HepG2 (cell line): Measurements from ENCODE around the gene TM2D3. TPM values are rescaled to one million over a fixed set of nuclear protein-coding genes. Genes with fewer than 3 reads are reported as not detected.

ENCODE experiments used
- ATAC-seq: fragments of 200-7000 bp; cut with Tn5 transposase; 3 replicates; pipeline ENCODE4 v1.9.1; 2020; ENCODE audit warnings: mild to moderate bottlenecking, moderate library complexity
- BruUV-seq: library from RNA; stranded (reverse); fragments of 400-500 nt; replicated peaks from 2 replicates; lab custom pipeline; 2021; lab: Mats Ljungman, UMichigan
- CTCF ChIA-PET: fragments of 300-600 bp; formaldehyde crosslinking; extraction: SDS; loops from one replicate; lab custom pipeline; 2021; ENCODE audit warnings: low total read pairs, inconsistent platforms, low intra/inter-chr PET ratio; lab: Yijun Ruan, JAX
- POLR2A ChIA-PET: fragments of 350-600 bp; sonication (Branson Sonifier 250); formaldehyde crosslinking; loops from one replicate; lab custom pipeline; 2020; ENCODE audit warnings: antibody characterized with exemption, inconsistent platforms; lab: Yijun Ruan, JAX
- DNase-seq: peaks from one replicate; pipeline ENCODE4 v3.0.0-alpha.2; 2015; ENCODE audit warnings: low spot score
- FAIRE-seq: peaks from 3 replicates; lab custom pipeline; 2011; peaks lifted over from hg19 to GRCh38; lab: Jason Lieb, UNC
- H2AFZ ChIP-seq: one replicate; pipeline ENCODE4 v1.6.1; 2011; ENCODE audit warnings: low read length, inconsistent platforms
- H3K27ac ChIP-seq: fragments of 300-600 bp; 3 replicates; pipeline ENCODE4 v1.8.0; 2011; ENCODE audit warnings: mixed run types, mild to moderate bottlenecking, mixed read lengths, low read length, inconsistent platforms; ENCODE audit not compliant: insufficient read depth; ENCODE audit errors: extremely low read length
- H3K27me3 ChIP-seq, 2 experiments: fragments of 200-600 bp in 1 of 2; 2 replicates in 1 of 2; 3 replicates in 1 of 2; pipeline versions ENCODE4 v1.6.0 to v1.8.0; 2011; ENCODE audit warnings: low read length in 2 of 2, mild to moderate bottlenecking in 2 of 2, moderate library complexity in 2 of 2, inconsistent platforms in 1 of 2; ENCODE audit not compliant: insufficient read depth in 2 of 2, control insufficient read depth in 1 of 2
- H3K36me3 ChIP-seq, 2 experiments: fragments of 200-600 bp in 1 of 2; replicated peaks in 1 of 2; 2 replicates in 1 of 2; 3 replicates in 1 of 2; pipeline versions ENCODE4 v1.5.1 to v1.8.0; 2011; ENCODE audit warnings: low read length in 2 of 2, inconsistent platforms in 1 of 2; ENCODE audit not compliant: insufficient read depth in 2 of 2, control insufficient read depth in 1 of 2
- H3K4me1 ChIP-seq: 2 replicates; pipeline ENCODE4 v1.5.1; 2012; ENCODE audit warnings: low read length, inconsistent platforms; ENCODE audit not compliant: insufficient read depth
- H3K4me2 ChIP-seq: 2 replicates; pipeline ENCODE4 v1.6.0; 2011; ENCODE audit warnings: low read depth, low read length, inconsistent platforms
- H3K4me3 ChIP-seq, 3 experiments: fragments of 200-600 bp in 1 of 3; sonication (generic), shearing (Covaris generic) in 1 of 3; replicated peaks in 1 of 3; 2 replicates each; pipeline ENCODE4 v1.5.1; 2011 to 2016; ENCODE audit warnings: low read length in 3 of 3, inconsistent platforms in 2 of 3, low read depth in 2 of 3, mild to moderate bottlenecking in 2 of 3, control low read depth in 1 of 3, mixed read lengths in 1 of 3; ENCODE audit not compliant: insufficient read depth in 1 of 3
- H3K79me2 ChIP-seq: one replicate; pipeline ENCODE4 v1.6.1; 2011; ENCODE audit warnings: low read length, inconsistent platforms; ENCODE audit not compliant: insufficient read depth
- H3K9ac ChIP-seq: 2 replicates; pipeline ENCODE4 v1.6.0; 2011; ENCODE audit warnings: mild to moderate bottlenecking, low read depth, low read length, inconsistent platforms; ENCODE audit not compliant: insufficient read depth
- H3K9me3 ChIP-seq: 2 replicates; pipeline ENCODE4 v1.5.1; 2012; ENCODE audit warnings: mild to moderate bottlenecking, low read length
- H4K20me1 ChIP-seq: 2 replicates; pipeline ENCODE4 v1.6.0; 2011; ENCODE audit warnings: inconsistent platforms, mild to moderate bottlenecking, low read length, moderate library complexity; ENCODE audit not compliant: insufficient read depth
- CEBPB ChIP-seq: IDR thresholded peaks from 2 replicates; pipeline ENCODE4 v1.6.1; 2011; ENCODE audit warnings: low read depth, low read length, improper control_type of control experiment, borderline replicate concordance
- CEBPG ChIP-seq: IDR thresholded peaks from 2 replicates; pipeline ENCODE4 v1.6.1; 2016
- DNMT3B ChIP-seq: conservative IDR thresholded peaks from 2 replicates; pipeline ENCODE4 v1.6.1; 2016; ENCODE audit warnings: missing biosample characterization, control low read depth
- DPF2 ChIP-seq: sonication (generic); formaldehyde crosslinking; IDR thresholded peaks from 2 replicates; pipeline ENCODE4 v1.4.0; 2020; ENCODE audit warnings: mild to moderate bottlenecking, low read depth, missing genetic modification reagents, borderline replicate concordance
- HOXA7 ChIP-seq: sonication (generic); formaldehyde crosslinking; IDR thresholded peaks from 2 replicates; pipeline ENCODE4 v1.8.1; 2022; ENCODE audit warnings: mild to moderate bottlenecking, missing genetic modification reagents, moderate library complexity
- MBD4 ChIP-seq: IDR thresholded peaks from 2 replicates; pipeline ENCODE4 v1.6.1; 2012; ENCODE audit warnings: low read length, inconsistent platforms, borderline replicate concordance
- NFE2L1 ChIP-seq: sonication (generic); formaldehyde crosslinking; IDR thresholded peaks from 2 replicates; pipeline ENCODE4 v1.4.0; 2020; ENCODE audit warnings: missing genetic modification reagents, mild to moderate bottlenecking, borderline replicate concordance
- NR2F6 ChIP-seq, 2 experiments: IDR thresholded peaks; 2 replicates each; pipeline ENCODE4 v1.6.1; 2016; ENCODE audit warnings: antibody characterized with exemption in 1 of 2, mild to moderate bottlenecking in 1 of 2
- PAWR ChIP-seq: sonication (generic); formaldehyde crosslinking; IDR thresholded peaks from 2 replicates; pipeline ENCODE4 v1.4.0; 2020; ENCODE audit warnings: missing genetic modification reagents, mild to moderate bottlenecking, borderline replicate concordance
- SALL1 ChIP-seq: sonication (generic); formaldehyde crosslinking; IDR thresholded peaks from 2 replicates; pipeline ENCODE4 v1.8.0; 2022; ENCODE audit warnings: mild to moderate bottlenecking, missing genetic modification reagents
- SP5 ChIP-seq: IDR thresholded peaks from 2 replicates; pipeline ENCODE4 v1.6.1; 2016; ENCODE audit warnings: low read depth, borderline replicate concordance
- STAG1 ChIP-seq: sonication (generic); formaldehyde crosslinking; IDR thresholded peaks from 2 replicates; pipeline ENCODE4 v1.4.0; 2020; ENCODE audit warnings: missing genetic modification reagents
- TFAP4 ChIP-seq: sonication (generic); IDR thresholded peaks from 2 replicates; pipeline ENCODE4 v1.6.1; 2016; ENCODE audit warnings: low read depth, borderline replicate concordance
- ZBTB38 ChIP-seq: sonication (generic); formaldehyde crosslinking; IDR thresholded peaks from 2 replicates; pipeline ENCODE4 v1.5.1; 2020; ENCODE audit warnings: mild to moderate bottlenecking, missing genetic modification reagents
- ZNF256 ChIP-seq: sonication (generic); formaldehyde crosslinking; conservative IDR thresholded peaks from 2 replicates; pipeline ENCODE4 v1.4.0; 2020; ENCODE audit warnings: missing genetic modification reagents
- ZNF331 ChIP-seq: sonication (generic); formaldehyde crosslinking; IDR thresholded peaks from 2 replicates; pipeline ENCODE4 v1.4.0; 2020; ENCODE audit warnings: missing genetic modification reagents
- ZNF333 ChIP-seq: sonication (generic); formaldehyde crosslinking; IDR thresholded peaks from 2 replicates; pipeline ENCODE4 v1.4.0; 2020; ENCODE audit warnings: mild to moderate bottlenecking, missing genetic modification reagents, borderline replicate concordance
- ZNF546 ChIP-seq: sonication (generic); formaldehyde crosslinking; conservative IDR thresholded peaks from 2 replicates; pipeline ENCODE4 v1.8.1; 2023; ENCODE audit warnings: mild to moderate bottlenecking, missing genetic modification reagents
- WGBS: methylation state at CpG from one replicate; pipeline ENCODE4 v1.1.6; 2017; ENCODE audit warnings: low lambda C conversion rate; 5-methylcytosine and 5-hydroxymethylcytosine counted together
- in situ Hi-C: cut with HindIII; loops from 2 replicates; pipeline ENCODE4 v1.10.0; 2017; ENCODE audit warnings: low pct_unique_long_range_greater_than_20kb; ENCODE audit not compliant: extremely low pct_ligation_motif_present
- intact Hi-C: fragments of 100-400 bp; cut with micrococcal nuclease; formaldehyde crosslinking; loops from one replicate; pipeline ENCODE4 v1.10.0; 2022; ENCODE audit not compliant: unreplicated experiment
- polyA plus RNA-seq, 8 experiments: library from polyadenylated mRNA; depleted of rRNA in 3 of 8; stranded (reverse) in 7 of 8; unstranded in 1 of 8; fragments of >200 nt; fragmentation: Illumina TruSeq in 4 of 8; extraction: Trizol in 4 of 8; gene quantifications; 2 replicates each; pipeline versions ENCODE4 v1.2.1 to v1.2.3, GENCODE V29; 2011 to 2016; ENCODE audit warnings: low read depth in 4 of 8, missing spikeins in 1 of 8, mixed read lengths in 1 of 8; ENCODE audit not compliant: insufficient read depth in 1 of 8
- total RNA-seq, 5 experiments: library from RNA; depleted of rRNA; stranded (reverse); fragments of >200 nt; fragmentation: Illumina TruSeq; extraction: Trizol; gene quantifications; 2 replicates each; pipeline ENCODE4 v1.2.3, GENCODE V29; 2016; ENCODE audit warnings: low read depth in 1 of 5
- TF ChIP-seq, protein P1 (sequence below), 2 experiments: fragments of 450-650 bp in 1 of 2; sonication (generic) in 1 of 2; formaldehyde crosslinking; IDR thresholded peaks; 2 replicates each; pipeline versions ENCODE4 v1.5.0 to v1.8.0; 2020 to 2022; ENCODE audit warnings: mild to moderate bottlenecking in 1 of 2, missing genetic modification reagents in 1 of 2
- TF ChIP-seq, protein P2 (sequence below): sonication (generic); formaldehyde crosslinking; IDR thresholded peaks from 2 replicates; pipeline ENCODE4 v1.5.0; 2020; ENCODE audit warnings: mild to moderate bottlenecking, missing genetic modification reagents, moderate library complexity
- TF ChIP-seq, protein P3 (sequence below): IDR thresholded peaks from 2 replicates; pipeline ENCODE4 v1.6.1; 2012; ENCODE audit warnings: inconsistent platforms

The TM2D3 gene
- total and polyA plus RNA-seq, 2 of the 13 experiments (the other 11 are each of a cell fraction or from before 2014, with no cell fraction given): 31.1 to 72.7 TPM

DNA sequence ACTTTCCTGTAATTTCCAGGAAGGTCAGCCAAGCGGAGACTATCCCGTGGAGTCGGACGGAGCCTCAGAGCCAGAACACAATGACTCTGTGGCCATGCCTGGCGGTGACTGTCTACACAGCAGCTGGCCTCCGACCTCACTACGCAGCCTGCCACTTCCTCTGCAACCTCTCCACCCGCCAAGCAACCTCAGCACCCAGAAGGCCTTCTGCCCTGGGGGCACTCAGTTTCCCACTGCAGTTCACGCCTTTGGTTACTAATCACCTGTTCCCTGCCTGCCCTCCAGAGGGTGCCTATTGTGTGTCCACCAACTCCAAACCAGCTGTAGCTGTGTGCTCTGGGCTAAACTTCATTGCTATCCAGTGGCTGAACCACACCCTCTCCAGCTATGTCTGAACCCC lies 44.0 kb downstream of the TM2D3 start:
- Histone ChIP-seq H3K27me3 (no peaks in the 10 kb centered on the region; a peak in 1 of 5 replicates), H3K27ac (no peak overlapping the region), H4K20me1 (no peaks in the 10 kb centered on the region), H3K9ac (no peak overlapping the region), H3K4me1 (peaks cover 45% of the 10 kb centered on the region), H3K4me2 (peak overlapping the region; percentile 28), H3K36me3 (peaks cover 0 to 11% of the 10 kb centered on the region in 2 experiments; a peak in 2 of 5 replicates), H3K79me2 (peaks cover 7% of the 10 kb centered on the region), H2AFZ (no peak overlapping the region), H3K9me3 (no peaks in the 10 kb centered on the region), H3K4me3 (no peak overlapping the region; a peak in 1 of 6 replicates)
- ChIA-PET POLR2A (no interaction called here), CTCF (interaction anchor here (1.0 kb wide), 1 partner anchor 33 kb away, joined by 5 read pairs; no protein-coding TSS in a partner anchor)
- in situ Hi-C loops (no loop called here), intact Hi-C loops (no loop called here)
- DNase-seq (no peak), FAIRE-seq (no peak), ATAC-seq (peak; percentile 53)
- WGBS: 75% methylated on average over 3 of the region's 9 CpGs
- BruUV-seq: no TSS peak
- TF ChIP-seq ZNF546: no peak
- TF ChIP-seq, protein P1, sequence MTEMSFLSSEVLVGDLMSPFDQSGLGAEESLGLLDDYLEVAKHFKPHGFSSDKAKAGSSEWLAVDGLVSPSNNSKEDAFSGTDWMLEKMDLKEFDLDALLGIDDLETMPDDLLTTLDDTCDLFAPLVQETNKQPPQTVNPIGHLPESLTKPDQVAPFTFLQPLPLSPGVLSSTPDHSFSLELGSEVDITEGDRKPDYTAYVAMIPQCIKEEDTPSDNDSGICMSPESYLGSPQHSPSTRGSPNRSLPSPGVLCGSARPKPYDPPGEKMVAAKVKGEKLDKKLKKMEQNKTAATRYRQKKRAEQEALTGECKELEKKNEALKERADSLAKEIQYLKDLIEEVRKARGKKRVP (CRISPR knock-in tag; IDR thresholded peaks at IDR 0.05): no peak
- no peak for TF ChIP-seq ZNF333 (CRISPR knock-in tag)
- TF ChIP-seq, protein P2, sequence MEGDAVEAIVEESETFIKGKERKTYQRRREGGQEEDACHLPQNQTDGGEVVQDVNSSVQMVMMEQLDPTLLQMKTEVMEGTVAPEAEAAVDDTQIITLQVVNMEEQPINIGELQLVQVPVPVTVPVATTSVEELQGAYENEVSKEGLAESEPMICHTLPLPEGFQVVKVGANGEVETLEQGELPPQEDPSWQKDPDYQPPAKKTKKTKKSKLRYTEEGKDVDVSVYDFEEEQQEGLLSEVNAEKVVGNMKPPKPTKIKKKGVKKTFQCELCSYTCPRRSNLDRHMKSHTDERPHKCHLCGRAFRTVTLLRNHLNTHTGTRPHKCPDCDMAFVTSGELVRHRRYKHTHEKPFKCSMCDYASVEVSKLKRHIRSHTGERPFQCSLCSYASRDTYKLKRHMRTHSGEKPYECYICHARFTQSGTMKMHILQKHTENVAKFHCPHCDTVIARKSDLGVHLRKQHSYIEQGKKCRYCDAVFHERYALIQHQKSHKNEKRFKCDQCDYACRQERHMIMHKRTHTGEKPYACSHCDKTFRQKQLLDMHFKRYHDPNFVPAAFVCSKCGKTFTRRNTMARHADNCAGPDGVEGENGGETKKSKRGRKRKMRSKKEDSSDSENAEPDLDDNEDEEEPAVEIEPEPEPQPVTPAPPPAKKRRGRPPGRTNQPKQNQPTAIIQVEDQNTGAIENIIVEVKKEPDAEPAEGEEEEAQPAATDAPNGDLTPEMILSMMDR (CRISPR knock-in tag): peak; percentile 50
- TF ChIP-seq CEBPB: no peak
- TF ChIP-seq DPF2: no peak
- TF ChIP-seq DNMT3B (CRISPR knock-in tag): no peak
- TF ChIP-seq MBD4: no peak
- TF ChIP-seq PAWR: no peak
- no peak for TF ChIP-seq ZNF331 (CRISPR knock-in tag)
- no peak for TF ChIP-seq CEBPG (CRISPR knock-in tag)
- TF ChIP-seq NR2F6 (IDR thresholded peaks at IDR 0.05): no peak
- TF ChIP-seq NR2F6 (CRISPR knock-in tag; IDR thresholded peaks at IDR 0.05): no peak
- no peak for TF ChIP-seq ZNF256 (CRISPR knock-in tag)
- peak; percentile 38; the same call in 1 of the 2 replicates for TF ChIP-seq TFAP4
- peak; percentile 36; the same call in 1 of the 2 replicates for TF ChIP-seq ZBTB38 (CRISPR knock-in tag)
- no peak for TF ChIP-seq HOXA7 (CRISPR knock-in tag)
- TF ChIP-seq, protein P3, sequence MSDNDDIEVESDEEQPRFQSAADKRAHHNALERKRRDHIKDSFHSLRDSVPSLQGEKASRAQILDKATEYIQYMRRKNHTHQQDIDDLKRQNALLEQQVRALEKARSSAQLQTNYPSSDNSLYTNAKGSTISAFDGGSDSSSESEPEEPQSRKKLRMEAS: 0 out of 2 replicates have a peak, but pooled peaks have one; percentile 27
- no peak for TF ChIP-seq NFE2L1
- TF ChIP-seq SP5 (CRISPR knock-in tag): no peak
- TF ChIP-seq STAG1 (CRISPR knock-in tag): peak; percentile 52
- TF ChIP-seq SALL1 (CRISPR knock-in tag): 0 out of 2 replicates have a peak, but pooled peaks have one; percentile 13
